ENCODE measurements around the gene ATN1.

Gene ATN1

DNA sequence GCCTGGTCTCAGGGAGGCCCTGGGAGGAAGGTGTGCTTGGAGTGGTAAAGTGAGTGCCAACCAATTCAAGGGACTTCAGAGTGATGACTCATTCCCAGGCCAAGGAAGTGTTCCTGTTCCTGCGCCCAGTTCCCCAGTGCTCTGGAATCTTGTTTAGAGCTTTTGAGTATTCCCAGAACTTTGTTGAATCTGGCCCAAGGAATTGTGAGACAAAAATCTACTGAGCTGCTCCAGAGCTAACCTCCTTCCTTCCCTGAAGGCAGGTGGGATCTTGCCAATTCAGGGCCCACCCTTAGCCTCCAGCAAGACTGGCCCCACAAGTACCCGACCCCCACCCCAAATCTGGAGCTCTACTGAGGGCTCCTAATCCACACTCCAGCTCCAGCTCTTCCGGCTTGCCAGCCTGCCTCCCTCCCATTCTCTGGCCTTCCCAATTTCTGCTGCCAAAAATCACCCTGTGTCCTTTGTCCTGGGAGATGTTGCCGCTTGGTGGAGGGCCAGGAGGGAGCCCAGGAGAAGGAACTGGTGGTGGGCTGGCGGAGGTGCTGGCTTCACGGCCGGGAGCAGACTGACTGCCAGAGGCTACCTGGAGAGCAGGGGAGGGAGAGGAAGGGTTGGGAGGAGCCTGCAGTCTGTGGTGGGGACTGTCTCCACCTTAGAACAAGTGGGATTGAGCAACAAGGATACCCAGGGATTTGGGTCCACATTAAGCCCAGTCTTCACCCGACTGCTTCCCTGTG is 2.0 kb upstream of the ATN1 start:
- no peak for DNase-seq (ENCODE audit: low spot score)

- no peak for DNase-seq (ENCODE audit: low spot score)
These were observed 403 bp downstream of the ATN1 start for GRCh38 chr12:6928022-6928702.

DNA sequence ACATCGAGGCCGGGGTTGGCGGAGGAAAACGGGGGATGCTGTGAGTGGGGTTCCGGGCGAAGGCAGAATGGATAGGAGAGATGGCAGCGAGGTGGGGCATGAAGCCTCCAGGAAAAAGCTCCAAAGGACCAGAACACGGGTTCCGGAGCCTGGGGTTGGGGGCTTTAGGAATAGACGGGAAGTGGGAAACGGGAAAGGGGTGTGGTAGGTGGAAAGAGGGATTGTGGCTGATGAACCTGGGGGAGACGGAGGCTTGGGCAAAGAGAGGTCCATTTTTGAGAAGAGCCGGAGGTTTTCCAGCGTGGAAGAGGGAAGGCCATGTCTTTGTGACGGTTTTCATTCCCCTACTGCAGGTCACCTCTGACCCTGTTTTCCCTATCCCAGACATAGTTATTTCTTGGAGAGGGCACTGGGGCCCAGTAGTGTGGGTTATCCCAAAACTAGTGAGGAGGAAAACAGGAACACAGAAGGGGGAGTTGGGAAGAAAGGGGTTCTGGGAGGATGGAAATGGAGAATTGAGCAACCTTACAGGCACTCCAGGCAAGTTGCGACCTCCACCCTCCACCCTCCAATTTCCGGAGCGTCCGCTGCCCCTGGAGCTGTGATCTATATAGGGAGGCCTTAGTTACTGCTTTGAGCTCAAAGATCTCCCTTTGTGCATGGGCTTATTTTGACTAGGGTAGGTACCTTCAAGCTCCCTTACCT is 1.1 kb downstream of the ATN1 start:
- DNase-seq (ENCODE audit: low spot score) = no peak

GRCh38 chr12:6929466-6930452 is 2.0 kb downstream of the ATN1 start:
- DNase-seq (ENCODE audit: low spot score) = no peak

- no peak for DNase-seq (ENCODE audit: low spot score)
These were observed 5.0 kb downstream of the ATN1 start for GRCh38 chr12:6932766-6933165.

DNA sequence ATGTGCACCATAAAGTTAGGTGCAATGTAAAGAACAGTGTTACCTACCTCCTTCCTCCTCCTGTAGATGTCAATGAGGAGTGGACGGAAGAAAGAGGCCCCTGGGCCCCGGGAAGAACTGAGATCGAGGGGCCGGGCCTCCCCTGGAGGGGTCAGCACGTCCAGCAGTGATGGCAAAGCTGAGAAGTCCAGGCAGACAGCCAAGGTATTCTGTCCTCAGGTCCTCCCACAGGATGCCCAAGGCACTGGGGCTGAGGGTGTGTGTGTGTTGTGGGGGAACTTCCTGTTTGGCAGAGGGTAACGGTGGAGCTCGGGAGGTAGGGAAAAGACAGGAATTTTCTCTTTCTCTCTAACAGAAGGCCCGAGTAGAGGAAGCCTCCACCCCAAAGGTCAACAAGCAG is 6.4 kb downstream of the ATN1 start:
- no peak for DNase-seq (ENCODE audit: low spot score)

- no peak for DNase-seq (ENCODE audit: low spot score)
These were observed 7.8 kb downstream of the ATN1 start for GRCh38 chr12:6935371-6936193.

DNA sequence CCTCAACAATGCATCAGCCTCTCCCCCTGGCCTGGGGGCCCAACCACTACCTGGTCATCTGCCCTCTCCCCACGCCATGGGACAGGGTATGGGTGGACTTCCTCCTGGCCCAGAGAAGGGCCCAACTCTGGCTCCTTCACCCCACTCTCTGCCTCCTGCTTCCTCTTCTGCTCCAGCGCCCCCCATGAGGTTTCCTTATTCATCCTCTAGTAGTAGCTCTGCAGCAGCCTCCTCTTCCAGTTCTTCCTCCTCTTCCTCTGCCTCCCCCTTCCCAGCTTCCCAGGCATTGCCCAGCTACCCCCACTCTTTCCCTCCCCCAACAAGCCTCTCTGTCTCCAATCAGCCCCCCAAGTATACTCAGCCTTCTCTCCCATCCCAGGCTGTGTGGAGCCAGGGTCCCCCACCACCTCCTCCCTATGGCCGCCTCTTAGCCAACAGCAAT is 8.5 kb downstream of the ATN1 start:
- DNase-seq (ENCODE audit: low spot score) = no peak

GRCh38 chr12:6936636-6937480 is 9.1 kb downstream of the ATN1 start:
- no peak for DNase-seq (ENCODE audit: low spot score)

DNA sequence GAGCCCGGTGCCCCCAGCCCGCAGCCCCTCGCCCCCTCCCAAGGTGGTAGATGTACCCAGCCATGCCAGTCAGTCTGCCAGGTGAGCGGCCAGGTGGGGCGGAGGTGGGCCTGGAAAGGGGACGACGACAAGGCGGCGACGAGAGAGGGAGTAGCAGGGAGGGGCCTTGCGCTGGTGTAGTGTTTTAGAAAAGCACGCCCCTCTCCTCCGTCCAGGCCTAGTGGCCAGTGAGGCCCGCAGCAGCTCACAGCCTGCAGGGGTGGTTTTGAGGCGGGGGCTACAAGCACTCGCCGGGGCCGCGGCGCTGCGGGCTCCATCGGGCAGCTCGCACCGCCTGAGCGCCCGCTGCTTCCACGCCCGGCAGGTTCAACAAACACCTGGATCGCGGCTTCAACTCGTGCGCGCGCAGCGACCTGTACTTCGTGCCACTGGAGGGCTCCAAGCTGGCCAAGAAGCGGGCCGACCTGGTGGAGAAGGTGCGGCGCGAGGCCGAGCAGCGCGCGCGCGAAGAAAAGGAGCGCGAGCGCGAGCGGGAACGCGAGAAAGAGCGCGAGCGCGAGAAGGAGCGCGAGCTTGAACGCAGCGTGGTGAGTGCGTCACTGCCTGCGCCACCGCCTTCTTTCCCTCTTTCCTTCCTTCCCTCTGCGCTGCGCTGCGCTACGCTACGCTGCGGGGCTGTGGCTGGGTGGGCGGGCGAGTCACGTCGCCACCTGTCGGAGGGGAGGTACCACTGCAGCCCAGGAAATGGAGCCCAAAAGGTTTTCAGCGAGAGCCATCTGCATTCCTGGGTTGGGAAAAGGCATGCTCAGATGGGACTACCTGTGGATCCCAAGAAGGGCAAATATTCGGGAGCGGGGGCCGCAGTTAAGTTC is 10.0 kb downstream of the ATN1 start:
- DNase-seq (ENCODE audit: low spot score) = peak; percentile 95

GRCh38 chr12:6938353-6939190 is 10.8 kb downstream of the ATN1 start:
- DNase-seq (ENCODE audit: low spot score) = no peak

DNA sequence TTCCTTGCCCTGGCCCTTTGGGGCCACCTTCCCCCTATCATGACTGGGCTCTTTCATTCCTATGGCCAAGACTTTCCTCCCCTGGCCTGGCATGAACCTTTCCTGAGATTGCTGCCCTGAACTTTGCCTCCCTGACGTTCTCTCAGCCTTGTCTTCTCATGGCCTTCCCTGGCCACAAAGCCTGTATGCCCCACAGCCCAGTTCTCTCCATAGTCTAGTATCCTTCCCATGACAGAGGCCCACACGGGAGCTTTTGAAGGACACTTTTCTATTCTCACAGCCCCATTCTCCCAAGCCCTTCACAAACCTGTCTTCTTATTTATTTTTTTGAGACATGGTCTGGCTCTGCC is 11.4 kb downstream of the ATN1 start:
- DNase-seq (ENCODE audit: low spot score) = no peak

GRCh38 chr12:6941267-6941666 is 13.5 kb downstream of the ATN1 start:
- DNase-seq (ENCODE audit: low spot score) = no peak

DNA sequence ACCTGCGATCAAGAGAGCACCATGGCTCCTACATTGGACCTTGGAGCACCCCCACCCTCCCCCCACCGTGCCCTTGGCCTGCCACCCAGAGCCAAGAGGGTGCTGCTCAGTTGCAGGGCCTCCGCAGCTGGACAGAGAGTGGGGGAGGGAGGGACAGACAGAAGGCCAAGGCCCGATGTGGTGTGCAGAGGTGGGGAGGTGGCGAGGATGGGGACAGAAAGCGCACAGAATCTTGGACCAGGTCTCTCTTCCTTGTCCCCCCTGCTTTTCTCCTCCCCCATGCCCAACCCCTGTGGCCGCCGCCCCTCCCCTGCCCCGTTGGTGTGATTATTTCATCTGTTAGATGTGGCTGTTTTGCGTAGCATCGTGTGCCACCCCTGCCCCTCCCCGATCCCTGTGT is 14.0 kb downstream of the ATN1 start:
- no peak for DNase-seq (ENCODE audit: low spot score)

DNA sequence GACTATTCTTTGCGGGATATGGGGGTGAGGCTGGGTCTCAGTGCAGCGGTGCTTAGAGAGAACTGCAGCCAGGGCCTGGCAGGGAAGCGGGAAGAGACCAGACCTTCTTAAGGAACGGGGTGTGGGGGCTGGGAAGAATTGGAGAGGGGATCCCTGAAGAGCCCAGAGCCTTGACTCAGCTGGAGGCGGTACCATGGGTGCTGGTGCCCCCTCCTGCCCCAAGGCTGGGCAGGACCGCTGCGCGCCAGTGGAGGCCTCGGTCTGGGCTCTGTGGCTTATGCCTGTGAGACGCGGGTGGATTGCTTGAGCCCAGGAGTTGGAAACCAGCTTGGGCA is 14.5 kb downstream of the ATN1 start:
- DNase-seq (ENCODE audit: low spot score) = no peak

- peak; percentile 92 for DNase-seq (ENCODE audit: low spot score)
These were observed 15.6 kb downstream of the ATN1 start for GRCh38 chr12:6943389-6943721.

DNA sequence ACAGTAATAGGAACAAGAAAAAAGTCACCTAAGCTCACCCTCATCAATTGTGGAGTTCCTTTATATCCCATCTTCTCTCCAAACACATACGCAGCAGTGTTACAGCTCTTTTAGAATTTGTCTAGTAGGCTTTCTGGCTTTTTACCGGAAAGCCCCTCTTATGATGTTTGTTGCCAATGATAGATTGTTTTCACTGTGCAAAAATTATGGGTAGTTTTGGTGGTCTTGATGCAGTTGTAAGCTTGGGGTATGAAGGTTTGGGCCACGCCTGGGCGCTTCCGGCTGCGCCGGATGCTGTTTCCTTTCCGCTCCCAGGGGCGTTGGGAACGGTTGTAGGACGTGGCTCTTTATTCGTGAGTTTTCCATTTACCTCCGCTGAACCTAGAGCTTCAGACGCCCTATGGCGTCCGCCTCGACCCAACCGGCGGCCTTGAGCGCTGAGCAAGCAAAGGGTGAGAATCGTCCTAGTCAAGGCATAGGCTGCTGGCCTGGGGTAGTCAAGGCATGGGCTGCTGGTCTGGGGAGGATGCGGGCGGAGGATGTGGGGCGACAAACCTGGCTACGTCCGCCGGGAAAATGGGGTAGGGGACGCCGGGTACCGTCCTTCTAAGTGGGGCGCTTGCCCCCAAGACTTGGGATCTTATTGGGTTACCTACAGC is 16.1 kb downstream of the ATN1 start, which contains the start of the genes C12orf57 and RNU7-1:
Gene C12orf57, plus strand, starts transcription at position 301 of the 659 bp plus-strand sequence. Its CDS starts 100 bp downstream, at position 401.
Gene RNU7-1, plus strand, starts transcription at position 95 of the 659 bp plus-strand sequence.
- no peak for DNase-seq (ENCODE audit: low spot score)
